ENCODE data around the gene PCDHA1.

The PCDHA1 gene

GRCh38 chr5:140835622-140836510 lies 49.9 kb downstream of the PCDHA1 start:
- no peak for TF ChIP-seq CTCF (IDR thresholded peaks at IDR 0.05; ENCODE audit: insufficient read depth, low read length)
- no peak for TF ChIP-seq GABPA (IDR thresholded peaks at IDR 0.05; ENCODE audit: low read depth)
- TF ChIP-seq REST (IDR thresholded peaks at IDR 0.05; ENCODE audit: insufficient replicate concordance, low read depth): no peak
- Histone ChIP-seq H3K4me3 (replicated peaks; ENCODE audit: insufficient read depth, low read length) (no peak overlapping the region), H3K27ac (replicated peaks) (no peak overlapping the region), H3K27me3 (ENCODE audit: insufficient read depth, poor library complexity, severe bottlenecking) (no peaks in the 10 kb centered on the region)
- DNase-seq (ENCODE audit: low read depth in 1 of 2, low spot score in 1 of 2): no peak

GRCh38 chr5:140840978-140841962 lies 55.3 kb downstream of the PCDHA1 start, which contains the start of gene PCDHA8:
Gene PCDHA8 (plus strand): TSS chr5:140841187. CDS start chr5:140841322, 135 bp downstream.
- no peaks in the 10 kb centered on the region for H3K27me3 ChIP-seq (ENCODE audit: insufficient read depth, poor library complexity, severe bottlenecking)
- TF ChIP-seq POLR2AphosphoS5 (IDR thresholded peaks at IDR 0.05; ENCODE audit: low read depth): no peak
- TF ChIP-seq GABPA (IDR thresholded peaks at IDR 0.05; ENCODE audit: low read depth): no peak
- no peak for TF ChIP-seq SPI1 (IDR thresholded peaks at IDR 0.05; ENCODE audit: borderline replicate concordance, low read depth)
- TF ChIP-seq CTCF (IDR thresholded peaks at IDR 0.05; ENCODE audit: insufficient read depth, low read length): no peak
- no peak for TF ChIP-seq REST (IDR thresholded peaks at IDR 0.05; ENCODE audit: insufficient replicate concordance, low read depth)
- H3K27ac ChIP-seq (replicated peaks): no peak within 1 kb of the TSS
- H3K4me3 ChIP-seq (replicated peaks; ENCODE audit: insufficient read depth, low read length): no peak within 1 kb of the TSS
- no peak for DNase-seq (ENCODE audit: low read depth in 1 of 2, low spot score in 1 of 2)

- Histone ChIP-seq H3K4me3 (replicated peaks; ENCODE audit: insufficient read depth, low read length) (no peak overlapping the region), H3K27me3 (ENCODE audit: insufficient read depth, poor library complexity, severe bottlenecking) (no peaks in the 10 kb centered on the region), H3K27ac (replicated peaks) (no peak overlapping the region)
- DNase-seq (ENCODE audit: low read depth in 1 of 2, low spot score in 1 of 2): no peak
- TF ChIP-seq SPI1 (IDR thresholded peaks at IDR 0.05; ENCODE audit: borderline replicate concordance, low read depth): no peak
- TF ChIP-seq CTCF (IDR thresholded peaks at IDR 0.05; ENCODE audit: insufficient read depth, low read length): no peak
- TF ChIP-seq POLR2AphosphoS5 (IDR thresholded peaks at IDR 0.05; ENCODE audit: low read depth): no peak
- TF ChIP-seq REST (IDR thresholded peaks at IDR 0.05; ENCODE audit: insufficient replicate concordance, low read depth): no peak
- no peak for TF ChIP-seq GABPA (IDR thresholded peaks at IDR 0.05; ENCODE audit: low read depth)
Measured at GRCh38 chr5:140842798-140843733, 57.1 kb downstream of the PCDHA1 start.

All from HL-60 (cell line).